Gastroesophageal sphincter (tissue), 3 donors: ENCODE results near the gene SLC29A4.

Source experiments
- EP300 ChIP-seq: sonication (generic); formaldehyde crosslinking; IDR thresholded peaks from one replicate; pipeline ENCODE4 v1.6.1; 2017; ENCODE audit warnings: antibody characterized with exemption, mild to moderate bottlenecking
- POLR2A ChIP-seq, 2 donors: fragments of 450-650 bp; IDR thresholded peaks; one replicate each; pipeline ENCODE4 v1.6.1; 2017; ENCODE audit warnings: antibody characterized with exemption in 2 of 2, mild to moderate bottlenecking in 2 of 2, moderate library complexity in 1 of 2
- TF ChIP-seq, protein P1 (sequence below), 4 experiments: fragments of 200-600 bp in 2 of 4; fragments of 450-650 bp in 2 of 4; sonication (generic) in 1 of 4; IDR thresholded peaks; one replicate each; pipeline ENCODE4 v1.5.1; 2017 to 2019; ENCODE audit warnings: antibody characterized with exemption in 4 of 4, mild to moderate bottlenecking in 2 of 4, moderate library complexity in 2 of 4

DNA sequence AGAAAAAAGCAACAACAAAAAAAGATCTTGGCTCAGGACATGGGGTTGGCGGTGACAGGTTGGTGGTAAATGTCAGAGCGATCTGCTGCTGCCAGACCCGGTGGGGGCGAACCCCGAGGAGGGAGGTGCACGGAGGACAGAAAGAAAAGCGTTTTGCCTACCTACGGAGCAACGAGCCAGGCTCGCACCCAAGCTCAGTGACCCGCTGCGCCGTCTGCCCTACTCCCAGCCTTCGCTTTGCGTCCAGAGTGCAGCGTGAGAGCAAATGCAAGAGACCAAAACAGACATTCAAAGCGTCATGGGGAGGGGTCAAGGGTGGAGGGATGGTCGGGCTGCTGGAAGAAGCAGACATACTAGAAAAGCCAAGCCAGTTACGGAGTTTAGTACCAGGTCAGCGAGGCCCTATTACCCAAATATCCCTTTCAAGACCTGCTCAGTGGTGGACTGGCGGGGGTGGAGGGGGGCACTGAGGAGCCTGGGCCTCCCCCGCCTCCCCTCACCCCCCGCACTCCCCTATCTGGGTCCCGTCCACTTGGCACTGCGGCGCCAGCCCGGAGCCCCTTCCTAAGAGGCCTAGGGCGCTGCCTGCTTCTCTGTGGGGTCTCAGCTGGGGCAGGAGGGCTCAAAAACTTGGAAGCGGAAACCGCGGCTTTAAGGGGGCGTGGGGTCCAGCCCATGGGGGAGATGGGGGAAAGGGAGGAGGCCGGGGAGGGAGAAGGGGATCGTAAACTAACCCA is 66.9 kb downstream of the SLC29A4 start:
- TF ChIP-seq, protein P1, sequence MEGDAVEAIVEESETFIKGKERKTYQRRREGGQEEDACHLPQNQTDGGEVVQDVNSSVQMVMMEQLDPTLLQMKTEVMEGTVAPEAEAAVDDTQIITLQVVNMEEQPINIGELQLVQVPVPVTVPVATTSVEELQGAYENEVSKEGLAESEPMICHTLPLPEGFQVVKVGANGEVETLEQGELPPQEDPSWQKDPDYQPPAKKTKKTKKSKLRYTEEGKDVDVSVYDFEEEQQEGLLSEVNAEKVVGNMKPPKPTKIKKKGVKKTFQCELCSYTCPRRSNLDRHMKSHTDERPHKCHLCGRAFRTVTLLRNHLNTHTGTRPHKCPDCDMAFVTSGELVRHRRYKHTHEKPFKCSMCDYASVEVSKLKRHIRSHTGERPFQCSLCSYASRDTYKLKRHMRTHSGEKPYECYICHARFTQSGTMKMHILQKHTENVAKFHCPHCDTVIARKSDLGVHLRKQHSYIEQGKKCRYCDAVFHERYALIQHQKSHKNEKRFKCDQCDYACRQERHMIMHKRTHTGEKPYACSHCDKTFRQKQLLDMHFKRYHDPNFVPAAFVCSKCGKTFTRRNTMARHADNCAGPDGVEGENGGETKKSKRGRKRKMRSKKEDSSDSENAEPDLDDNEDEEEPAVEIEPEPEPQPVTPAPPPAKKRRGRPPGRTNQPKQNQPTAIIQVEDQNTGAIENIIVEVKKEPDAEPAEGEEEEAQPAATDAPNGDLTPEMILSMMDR (IDR thresholded peaks at IDR 0.05): no peak
- TF ChIP-seq POLR2A (IDR thresholded peaks at IDR 0.05): no peak
- TF ChIP-seq EP300: no peak
